Gastrocnemius medialis (tissue), 4 donors: ENCODE measurements around the gene ADARB2. TPM values are rescaled to one million over a fixed set of nuclear protein-coding genes. Genes with fewer than 3 reads are reported as not detected.
"Not testable (repeated sequence)": the region's sequence is repeated elsewhere in the genome, so short reads cannot be mapped to it uniquely, and the experiment has no call there.

Experiments
- ATAC-seq, 2 donors: fragments of 150-250 bp; one replicate each; pipeline ENCODE4 v1.9.1; 2016
- DNase-seq, 2 donors: peaks; one replicate each; pipeline ENCODE4 v3.0.0-alpha.2; 2019
- H3K27ac ChIP-seq, 4 donors: fragments of 200-600 bp; sonication (generic); 1 replicate in 1 of 4; 2 replicates in 3 of 4; pipeline ENCODE4 v1.5.1; 2016 to 2018; ENCODE audit warnings: mild to moderate bottlenecking in 2 of 4, moderate library complexity in 1 of 4
- H3K27me3 ChIP-seq, 3 donors: fragments of 200-600 bp; sonication (generic) in 2 of 3; 1 replicate in 1 of 3; 2 replicates in 2 of 3; pipeline versions ENCODE4 v1.5.1 to v1.6.0; 2016 to 2019; ENCODE audit warnings: mild to moderate bottlenecking in 1 of 3, moderate library complexity in 1 of 3
- H3K36me3 ChIP-seq, 2 donors: fragments of 200-600 bp; sonication (generic) in 1 of 2; one replicate each; pipeline ENCODE4 v1.5.1; 2017 to 2018
- H3K4me1 ChIP-seq, 2 donors: fragments of 200-600 bp; sonication (generic) in 1 of 2; one replicate each; pipeline ENCODE4 v1.5.1; 2016 to 2017; ENCODE audit warnings: mild to moderate bottlenecking in 2 of 2
- H3K4me3 ChIP-seq, 4 donors: fragments of 200-600 bp; sonication (generic) in 3 of 4; 1 replicate in 1 of 4; 2 replicates in 3 of 4; pipeline ENCODE4 v1.5.1; 2016 to 2019; ENCODE audit warnings: mild to moderate bottlenecking in 2 of 4
- H3K9me3 ChIP-seq, 3 donors: fragments of 200-600 bp; sonication (generic) in 2 of 3; 1 replicate in 1 of 3; 2 replicates in 2 of 3; pipeline ENCODE4 v1.5.1; 2016 to 2019
- POLR2A ChIP-seq, 2 donors: fragments of 450-650 bp; IDR thresholded peaks; one replicate each; pipeline ENCODE4 v1.6.1; 2017; ENCODE audit warnings: antibody characterized with exemption in 2 of 2, mild to moderate bottlenecking in 2 of 2, moderate library complexity in 2 of 2
- in situ Hi-C, 4 donors: fragments of 200-750 bp; cut with MboI; loops; one replicate each; pipeline versions ENCODE4 v1.15.0 to v1.8.0; 2017; ENCODE audit warnings: low sequenced_read_pairs in 4 of 4
- intact Hi-C: fragments of 100-400 bp; cut with DNase I; formaldehyde crosslinking; loops from one replicate; pipeline ENCODE4 v1.15.1; 2023; ENCODE audit warnings: low total_unique reads
- total RNA-seq, 4 donors: library from RNA; depleted of rRNA; stranded (reverse); fragments of >200 nt; gene quantifications; one replicate each; pipeline versions ENCODE4 v1.1.0 to v1.2.3, GENCODE V29; 2016
- TF ChIP-seq, protein P1 (sequence below), 5 experiments: fragments of 450-650 bp in 3 of 5; fragments of 200-600 bp in 2 of 5; sonication (generic) in 2 of 5; IDR thresholded peaks in 4 of 5; conservative IDR thresholded peaks in 1 of 5; 1 replicate in 4 of 5; 2 replicates in 1 of 5; pipeline ENCODE4 v1.5.1; 2016 to 2019; ENCODE audit warnings: antibody characterized with exemption in 5 of 5, mild to moderate bottlenecking in 3 of 5, moderate library complexity in 3 of 5

ADARB2 gene
- total RNA-seq, 4 donors from 2014 or later = 0.07 to 0.87 (median 0.10) TPM

DNA sequence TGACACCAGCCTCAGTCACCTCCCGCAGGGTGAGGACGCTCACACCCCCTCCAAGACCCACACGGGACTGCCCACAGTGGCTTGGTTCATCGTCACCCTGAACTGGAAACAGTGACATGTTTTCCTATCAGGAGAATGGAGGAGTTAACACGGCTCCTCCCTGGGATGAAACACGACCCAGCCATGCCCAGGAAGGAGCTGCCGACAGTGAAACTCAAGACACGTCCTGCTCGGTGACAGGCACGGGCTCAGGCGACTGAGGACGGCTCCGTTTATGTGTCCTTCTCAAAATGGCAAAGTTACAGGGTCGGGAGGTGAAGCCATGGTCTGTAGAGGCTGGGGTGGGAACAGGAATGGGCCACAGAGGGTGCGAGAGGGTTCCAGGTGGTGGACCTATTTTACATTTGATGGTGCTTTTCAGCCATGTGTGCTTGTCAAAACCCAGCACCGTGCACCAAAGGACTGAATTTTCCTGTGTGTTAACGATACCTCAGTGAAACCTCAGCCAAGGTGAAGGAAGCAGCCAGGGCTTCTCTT, 272.4 kb downstream of the ADARB2 start:
- no peak overlapping the region for H3K27ac ChIP-seq
- ATAC-seq = no peak
- intact Hi-C loops = no loop called here
- DNase-seq = no peak
- peaks cover 5 to 12% (median 8%) of the 10 kb centered on the region in 3 donors for H3K27me3 ChIP-seq
- H3K9me3 ChIP-seq = no peaks in the 10 kb centered on the region
- no peak for TF ChIP-seq POLR2A (IDR thresholded peaks at IDR 0.05)
- TF ChIP-seq, protein P1, sequence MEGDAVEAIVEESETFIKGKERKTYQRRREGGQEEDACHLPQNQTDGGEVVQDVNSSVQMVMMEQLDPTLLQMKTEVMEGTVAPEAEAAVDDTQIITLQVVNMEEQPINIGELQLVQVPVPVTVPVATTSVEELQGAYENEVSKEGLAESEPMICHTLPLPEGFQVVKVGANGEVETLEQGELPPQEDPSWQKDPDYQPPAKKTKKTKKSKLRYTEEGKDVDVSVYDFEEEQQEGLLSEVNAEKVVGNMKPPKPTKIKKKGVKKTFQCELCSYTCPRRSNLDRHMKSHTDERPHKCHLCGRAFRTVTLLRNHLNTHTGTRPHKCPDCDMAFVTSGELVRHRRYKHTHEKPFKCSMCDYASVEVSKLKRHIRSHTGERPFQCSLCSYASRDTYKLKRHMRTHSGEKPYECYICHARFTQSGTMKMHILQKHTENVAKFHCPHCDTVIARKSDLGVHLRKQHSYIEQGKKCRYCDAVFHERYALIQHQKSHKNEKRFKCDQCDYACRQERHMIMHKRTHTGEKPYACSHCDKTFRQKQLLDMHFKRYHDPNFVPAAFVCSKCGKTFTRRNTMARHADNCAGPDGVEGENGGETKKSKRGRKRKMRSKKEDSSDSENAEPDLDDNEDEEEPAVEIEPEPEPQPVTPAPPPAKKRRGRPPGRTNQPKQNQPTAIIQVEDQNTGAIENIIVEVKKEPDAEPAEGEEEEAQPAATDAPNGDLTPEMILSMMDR (IDR thresholded peaks at IDR 0.05 in 4 of 5, conservative IDR thresholded peaks at IDR 0.05 in 1 of 5) = no peak
- no peaks in the 10 kb centered on the region for H3K36me3 ChIP-seq
- H3K4me3 ChIP-seq = no peak overlapping the region
- in situ Hi-C loops = no loop called here
- no peaks in the 10 kb centered on the region for H3K4me1 ChIP-seq

DNA sequence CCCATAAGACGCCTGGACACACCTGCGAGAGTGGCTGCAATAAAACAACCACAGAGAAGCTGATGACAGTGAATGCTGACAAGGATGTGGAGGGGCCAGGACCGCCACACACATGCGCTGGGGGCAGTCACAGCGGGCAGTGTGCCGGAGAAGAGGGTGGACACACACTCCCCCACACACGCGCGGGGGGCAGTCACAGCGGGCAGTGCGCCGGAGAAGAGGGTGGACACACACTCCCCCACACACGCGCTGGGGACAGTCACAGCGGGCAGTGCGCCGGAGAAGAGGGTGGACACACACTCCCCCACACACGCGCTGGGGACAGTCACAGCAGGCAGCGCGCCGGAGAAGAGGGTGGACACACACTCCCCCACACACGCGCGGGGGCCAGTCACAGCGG, 273.4 kb downstream of the ADARB2 start:
- not testable (repeated sequence) for ATAC-seq

DNA sequence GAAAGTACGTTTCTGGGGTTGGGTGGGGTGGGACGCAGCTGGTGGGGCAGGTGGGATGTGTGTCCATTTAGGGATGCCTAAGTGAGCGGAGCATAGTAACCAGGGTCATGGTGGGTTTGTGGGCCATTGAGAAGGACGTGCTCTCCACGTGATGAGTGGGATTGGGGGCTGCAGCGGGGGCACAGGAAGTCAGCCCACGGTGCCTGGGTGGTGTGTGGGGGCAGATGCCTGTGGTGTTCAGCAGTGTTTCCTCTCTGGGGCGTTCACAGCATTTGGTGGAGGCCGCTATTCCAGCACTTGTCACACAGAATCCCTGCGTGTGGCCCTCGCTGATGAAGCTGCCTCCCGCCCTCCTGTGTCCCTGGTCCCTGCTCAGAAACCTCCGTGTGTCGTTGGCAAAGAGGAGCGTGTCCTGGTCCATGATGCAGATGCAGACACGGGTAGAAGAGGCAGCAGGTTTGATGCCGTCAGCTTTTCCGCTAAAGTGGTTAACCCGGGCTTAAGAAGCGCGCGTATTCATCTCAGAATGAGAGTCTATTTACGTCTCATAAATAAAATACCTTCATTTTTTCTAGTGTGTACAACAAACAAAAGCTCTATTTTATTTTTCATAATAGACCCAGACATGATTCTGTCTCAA, 274.2 kb downstream of the ADARB2 start:
- no peaks in the 10 kb centered on the region for H3K4me1 ChIP-seq
- in situ Hi-C loops = no loop called here

More for the DNA sequence above, 273.4 kb downstream of the ADARB2 start:
- DNase-seq, intact Hi-C loops, H3K27me3 ChIP-seq, H3K4me3 ChIP-seq, in situ Hi-C loops, H3K4me1 ChIP-seq, H3K27ac ChIP-seq, H3K36me3 ChIP-seq, H3K9me3 ChIP-seq: not testable (repeated sequence)

DNA sequence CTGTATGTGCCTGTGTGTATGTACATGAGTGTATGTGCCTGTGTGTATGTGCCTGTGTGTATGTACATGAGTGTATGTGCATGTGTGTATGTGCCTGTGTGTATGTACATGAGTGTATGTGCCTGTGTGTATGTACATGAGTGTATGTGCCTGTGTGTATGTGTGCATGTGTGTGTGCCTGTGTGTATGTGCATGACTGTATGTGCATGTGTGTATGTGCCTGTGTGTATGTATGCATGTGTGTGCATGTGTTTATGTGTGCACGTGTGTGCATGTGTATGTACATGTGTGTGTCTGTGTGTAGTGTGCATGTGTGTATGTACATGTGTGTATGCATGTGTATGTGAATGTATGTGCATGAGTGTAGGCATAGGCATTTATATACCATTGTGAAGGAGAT, 274.8 kb downstream of the ADARB2 start:
- Histone ChIP-seq H3K27ac (no peak overlapping the region), H3K27me3 (peaks cover 3 to 8% (median 8%) of the 10 kb centered on the region in 3 donors), H3K4me1 (no peaks in the 10 kb centered on the region), H3K4me3 (no peak overlapping the region), H3K9me3 (no peaks in the 10 kb centered on the region), H3K36me3 (no peaks in the 10 kb centered on the region)
- DNase-seq = no peak
- in situ Hi-C loops = no loop called here
- intact Hi-C loops = no loop called here
- no peak for ATAC-seq
- TF ChIP-seq, protein P1 (IDR thresholded peaks at IDR 0.05 in 4 of 5, conservative IDR thresholded peaks at IDR 0.05 in 1 of 5) = no peak
- no peak for TF ChIP-seq POLR2A (IDR thresholded peaks at IDR 0.05)

More for the DNA sequence above, 274.2 kb downstream of the ADARB2 start:
- Histone ChIP-seq H3K27ac (no peak overlapping the region), H3K9me3 (no peaks in the 10 kb centered on the region), H3K36me3 (no peaks in the 10 kb centered on the region), H3K4me3 (no peak overlapping the region), H3K27me3 (peaks cover 5 to 8% (median 8%) of the 10 kb centered on the region in 3 donors)
- TF ChIP-seq, protein P1 (IDR thresholded peaks at IDR 0.05 in 4 of 5, conservative IDR thresholded peaks at IDR 0.05 in 1 of 5) = no peak
- TF ChIP-seq POLR2A (IDR thresholded peaks at IDR 0.05) = no peak
- DNase-seq (no peak), ATAC-seq (no peak)
- intact Hi-C loops = no loop called here

DNA sequence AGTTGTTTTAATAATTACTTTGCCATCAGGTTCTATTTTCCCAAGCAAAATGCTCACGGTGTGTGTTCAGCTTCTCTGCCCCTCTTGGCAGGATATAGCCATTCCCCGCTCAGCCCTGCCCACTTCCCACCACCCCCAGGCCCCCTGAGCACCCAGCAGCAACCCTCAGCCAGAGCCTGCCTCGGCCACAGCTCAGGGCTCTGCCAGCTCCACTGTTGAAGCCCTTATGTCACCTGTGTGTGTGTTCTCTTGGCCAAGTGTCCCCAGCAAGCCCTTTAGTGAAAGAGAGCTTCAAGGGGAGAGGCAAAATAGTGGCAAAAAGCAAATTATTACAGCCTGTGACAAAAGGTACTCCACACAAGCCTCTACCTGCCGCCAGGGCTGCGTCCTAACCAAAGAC, 275.3 kb downstream of the ADARB2 start:
- in situ Hi-C loops (no loop called here), intact Hi-C loops (no loop called here)
- DNase-seq = no peak
- TF ChIP-seq, protein P1 (IDR thresholded peaks at IDR 0.05 in 4 of 5, conservative IDR thresholded peaks at IDR 0.05 in 1 of 5) = no peak
- TF ChIP-seq POLR2A (IDR thresholded peaks at IDR 0.05) = no peak
- Histone ChIP-seq H3K9me3 (no peaks in the 10 kb centered on the region), H3K36me3 (no peaks in the 10 kb centered on the region), H3K27me3 (peaks cover 0 to 8% (median 8%) of the 10 kb centered on the region in 3 donors), H3K4me1 (no peaks in the 10 kb centered on the region), H3K4me3 (no peak overlapping the region), H3K27ac (no peak overlapping the region)
- ATAC-seq = no peak
